Smooth muscle cell (in vitro differentiated cells): ENCODE results near the gene PFKL. TPM values are rescaled to one million over a fixed set of nuclear protein-coding genes. Genes with fewer than 3 reads are reported as not detected.

Experiments used
- DNase-seq: peaks from one replicate; lab custom pipeline; 2025; ENCODE audit not compliant: unreplicated experiment; lab: John Stamatoyannopoulos, UW
- H2AFZ ChIP-seq: fragments of 200-600 bp; sonication (generic); 2 replicates; pipeline ENCODE4 v1.6.0; 2016; ENCODE audit warnings: antibody characterized with exemption, low read depth, mild to moderate bottlenecking
- H3F3A ChIP-seq: fragments of 200-600 bp; sonication (generic); 2 replicates; pipeline ENCODE4 v1.6.0; 2017; ENCODE audit warnings: antibody characterized with exemption, low read depth
- H3K27ac ChIP-seq: fragments of 200-600 bp; sonication (generic); 2 replicates; pipeline ENCODE4 v1.5.1; 2016; ENCODE audit warnings: low read depth, mild to moderate bottlenecking
- H3K27me3 ChIP-seq: fragments of 200-600 bp; sonication (generic); 2 replicates; pipeline ENCODE4 v1.6.1; 2016; ENCODE audit warnings: low read depth, mild to moderate bottlenecking
- H3K36me3 ChIP-seq: fragments of 200-600 bp; sonication (generic); 2 replicates; pipeline ENCODE4 v1.5.1; 2016; ENCODE audit warnings: low read depth
- H3K4me1 ChIP-seq: fragments of 200-600 bp; sonication (generic); 2 replicates; pipeline ENCODE4 v1.5.1; 2016; ENCODE audit warnings: low read depth
- H3K4me2 ChIP-seq: fragments of 200-600 bp; sonication (generic); 2 replicates; pipeline ENCODE4 v1.6.0; 2016; ENCODE audit warnings: mild to moderate bottlenecking
- H3K4me3 ChIP-seq: fragments of 200-600 bp; sonication (generic); 2 replicates; pipeline ENCODE4 v1.5.1; 2016; ENCODE audit warnings: mild to moderate bottlenecking
- H3K79me2 ChIP-seq: fragments of 200-600 bp; sonication (generic); 2 replicates; pipeline ENCODE4 v1.6.0; 2016; ENCODE audit warnings: low read depth, mild to moderate bottlenecking
- H3K9ac ChIP-seq: fragments of 200-600 bp; sonication (generic); 2 replicates; pipeline ENCODE4 v1.6.0; 2016; ENCODE audit warnings: low read depth
- H3K9me3 ChIP-seq: fragments of 200-600 bp; sonication (generic); replicated peaks from 2 replicates; pipeline ENCODE4 v1.5.1; 2016; ENCODE audit warnings: low read depth
- H4K20me1 ChIP-seq: fragments of 200-600 bp; sonication (generic); 2 replicates; pipeline ENCODE4 v1.6.0; 2016; ENCODE audit warnings: low read depth
- WGBS: methylation state at CpG from one replicate; pipeline ENCODE4 v1.1.7; 2016; ENCODE audit warnings: low lambda C conversion rate; 5-methylcytosine and 5-hydroxymethylcytosine counted together
- polyA plus RNA-seq: library from polyadenylated mRNA; unstranded; fragments of >200 nt; fragmentation: Nextera tagmentation; extraction: Ambion mirVana; gene quantifications from 2 replicates; pipeline ENCODE4 v1.2.1, GENCODE V29; 2016
- total RNA-seq: library from RNA; depleted of rRNA; stranded (reverse); fragments of >200 nt; gene quantifications from 2 replicates; pipeline ENCODE4 v1.2.3, GENCODE V29; 2014
- TF ChIP-seq, protein P1 (sequence below): fragments of 200-600 bp; sonication (generic); IDR thresholded peaks from 2 replicates; pipeline ENCODE4 v1.5.1; 2017; ENCODE audit warnings: borderline replicate concordance, mild to moderate bottlenecking, antibody characterized with exemption; ENCODE audit not compliant: insufficient read depth, poor library complexity, severe bottlenecking

Gene PFKL
- total and polyA plus RNA-seq, 2 experiments from 2014 or later: 51.4 to 162 TPM

DNA sequence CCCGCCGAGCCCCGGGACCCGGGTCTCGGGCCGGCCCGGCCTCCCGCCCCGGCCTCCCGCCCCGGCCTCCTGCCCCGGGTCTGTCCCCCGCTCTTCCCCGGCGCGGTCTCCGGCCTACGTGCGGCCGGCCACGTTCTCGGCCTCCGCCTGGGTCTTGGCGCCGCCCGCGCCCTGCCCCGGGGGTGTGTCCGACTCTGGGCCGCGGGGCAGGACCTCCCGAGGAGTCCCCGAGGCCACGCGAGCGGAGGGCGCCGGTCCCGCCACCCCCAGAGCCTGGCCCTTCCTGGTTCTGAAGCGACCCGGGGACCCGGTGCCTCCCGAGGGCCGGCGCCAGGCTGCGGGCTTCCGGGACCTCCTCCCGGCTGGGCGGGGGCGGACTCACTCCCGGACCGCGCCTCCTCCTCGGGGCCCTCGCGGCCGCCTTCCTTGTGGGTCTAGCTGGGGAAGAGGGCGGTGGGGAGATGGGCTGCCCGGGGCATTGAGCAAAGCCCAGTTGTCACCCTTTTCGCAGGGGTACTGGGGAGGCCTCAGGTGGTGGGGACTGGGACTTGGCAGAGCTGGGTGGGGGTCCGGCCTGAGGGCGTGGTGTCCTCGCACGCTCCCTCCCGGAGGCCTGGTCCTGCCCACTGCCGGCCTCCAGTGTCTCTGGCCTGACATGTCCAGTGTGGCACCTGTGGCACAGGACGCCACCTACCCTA, 558 bp downstream of the PFKL start:
- H3K27ac ChIP-seq: peak overlapping the region; percentile 16
- WGBS: under 1% methylated on average over 35 of the region's 67 CpGs
- DNase-seq: peak; percentile 35
- H3K9me3 ChIP-seq: no peaks in the 10 kb centered on the region
- no peaks in the 10 kb centered on the region for H3K27me3 ChIP-seq
- H3K79me2 ChIP-seq: peaks cover 44% of the 10 kb centered on the region
- peak overlapping the region; percentile 100 for H3K4me2 ChIP-seq
- H3K4me3 ChIP-seq: peak overlapping the region; percentile 82
- no peaks in the 10 kb centered on the region for H3F3A ChIP-seq
- peak overlapping the region; percentile 75 for H2AFZ ChIP-seq
- H4K20me1 ChIP-seq: peaks cover 50% of the 10 kb centered on the region
- peak overlapping the region; percentile 74 for H3K9ac ChIP-seq
- H3K4me1 ChIP-seq: peaks cover 14% of the 10 kb centered on the region
- TF ChIP-seq, protein P1, sequence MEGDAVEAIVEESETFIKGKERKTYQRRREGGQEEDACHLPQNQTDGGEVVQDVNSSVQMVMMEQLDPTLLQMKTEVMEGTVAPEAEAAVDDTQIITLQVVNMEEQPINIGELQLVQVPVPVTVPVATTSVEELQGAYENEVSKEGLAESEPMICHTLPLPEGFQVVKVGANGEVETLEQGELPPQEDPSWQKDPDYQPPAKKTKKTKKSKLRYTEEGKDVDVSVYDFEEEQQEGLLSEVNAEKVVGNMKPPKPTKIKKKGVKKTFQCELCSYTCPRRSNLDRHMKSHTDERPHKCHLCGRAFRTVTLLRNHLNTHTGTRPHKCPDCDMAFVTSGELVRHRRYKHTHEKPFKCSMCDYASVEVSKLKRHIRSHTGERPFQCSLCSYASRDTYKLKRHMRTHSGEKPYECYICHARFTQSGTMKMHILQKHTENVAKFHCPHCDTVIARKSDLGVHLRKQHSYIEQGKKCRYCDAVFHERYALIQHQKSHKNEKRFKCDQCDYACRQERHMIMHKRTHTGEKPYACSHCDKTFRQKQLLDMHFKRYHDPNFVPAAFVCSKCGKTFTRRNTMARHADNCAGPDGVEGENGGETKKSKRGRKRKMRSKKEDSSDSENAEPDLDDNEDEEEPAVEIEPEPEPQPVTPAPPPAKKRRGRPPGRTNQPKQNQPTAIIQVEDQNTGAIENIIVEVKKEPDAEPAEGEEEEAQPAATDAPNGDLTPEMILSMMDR: no peak
- H3K36me3 ChIP-seq: no peaks in the 10 kb centered on the region

DNA sequence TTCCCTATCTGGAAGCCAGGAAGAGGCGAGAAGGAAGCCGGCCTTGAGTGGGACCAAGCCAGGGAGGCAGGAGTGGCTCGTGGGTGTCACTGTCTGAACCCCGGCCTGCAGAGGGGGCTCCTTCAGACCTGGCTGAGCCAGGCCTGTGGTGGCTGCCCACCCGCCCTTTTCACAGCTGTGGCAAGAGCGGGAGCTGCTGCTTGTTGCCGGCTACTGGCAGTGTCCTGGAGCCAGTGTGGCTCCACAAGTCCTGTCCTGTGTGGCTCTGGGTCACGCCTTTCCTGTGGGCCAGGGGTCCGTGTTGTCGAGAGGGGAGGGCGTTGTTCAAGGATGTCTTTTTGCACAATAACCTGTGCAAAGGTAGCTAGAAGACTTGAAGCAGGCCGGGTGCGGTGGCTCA, 1.3 kb downstream of the PFKL start:
- no peaks in the 10 kb centered on the region for H3F3A ChIP-seq
- no peaks in the 10 kb centered on the region for H3K27me3 ChIP-seq
- no peak overlapping the region for H3K27ac ChIP-seq
- H3K9ac ChIP-seq: no peak overlapping the region
- no peaks in the 10 kb centered on the region for H3K9me3 ChIP-seq
- H3K4me3 ChIP-seq: peak overlapping the region; percentile 82
- 86% methylated on average over 13 of the region's 13 CpGs for WGBS
- peak overlapping the region; percentile 100 for H3K4me2 ChIP-seq
- TF ChIP-seq, protein P1: no peak
- H3K79me2 ChIP-seq: peaks cover 51% of the 10 kb centered on the region
- H2AFZ ChIP-seq: no peak overlapping the region
- peaks cover 57% of the 10 kb centered on the region for H4K20me1 ChIP-seq
- no peaks in the 10 kb centered on the region for H3K36me3 ChIP-seq
- DNase-seq: no peak
- peaks cover 14% of the 10 kb centered on the region for H3K4me1 ChIP-seq

DNA sequence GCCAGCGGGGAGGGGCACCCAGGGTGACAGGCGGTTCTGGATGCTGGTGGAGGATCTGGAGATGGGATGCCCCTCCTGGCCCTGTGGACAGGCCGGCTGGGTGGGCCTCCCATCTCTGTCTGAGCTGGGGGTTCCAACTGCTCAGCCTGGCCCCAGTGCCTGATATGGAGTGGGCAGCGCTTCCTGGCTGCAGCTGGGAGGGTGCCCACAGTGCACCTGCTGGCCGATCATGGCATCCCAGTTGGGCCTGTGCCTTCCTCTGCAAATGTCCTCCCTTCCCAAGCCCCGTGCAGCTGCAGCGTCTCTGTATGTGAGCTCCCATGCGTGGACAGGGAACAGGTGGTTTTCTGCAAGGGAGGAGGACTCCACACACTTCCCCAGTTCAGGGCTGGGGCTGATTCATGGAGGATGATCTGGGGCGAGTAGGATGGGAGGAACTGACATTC, 2.1 kb downstream of the PFKL start:
- DNase-seq: no peak
- Histone ChIP-seq H3K79me2 (peaks cover 53% of the 10 kb centered on the region), H3F3A (no peaks in the 10 kb centered on the region), H3K27ac (no peak overlapping the region), H3K4me3 (no peak overlapping the region), H3K4me1 (peaks cover 14% of the 10 kb centered on the region), H3K36me3 (no peaks in the 10 kb centered on the region), H3K4me2 (no peak overlapping the region), H3K9ac (no peak overlapping the region), H2AFZ (no peak overlapping the region), H3K9me3 (no peaks in the 10 kb centered on the region), H4K20me1 (peaks cover 65% of the 10 kb centered on the region), H3K27me3 (no peaks in the 10 kb centered on the region)
- TF ChIP-seq, protein P1: no peak
- WGBS: 95% methylated on average over 9 of the region's 9 CpGs
